K562 (cell line): ENCODE data around the gene COBLL1. TPM values are rescaled to one million over a fixed set of nuclear protein-coding genes. Genes with fewer than 3 reads are reported as not detected.

Experiments
- E2F8 ChIP-seq: fragments of 450-650 bp; IDR thresholded peaks from 2 replicates; pipeline ENCODE4 v1.7.1; 2018; ENCODE audit warnings: mild to moderate bottlenecking, low read depth; ENCODE audit not compliant: partially characterized antibody
- MYC ChIP-seq, 2 experiments: fragments of 250-450 bp in 1 of 2; sonication (Bioruptor Pico) in 1 of 2; IDR thresholded peaks; 2 replicates each; pipeline versions ENCODE4 v1.5.1 to v1.6.1; 2012 to 2021; ENCODE audit warnings: low read depth in 2 of 2, borderline replicate concordance in 1 of 2, improper control_type of control experiment in 1 of 2, low read length in 1 of 2, mild to moderate bottlenecking in 1 of 2, moderate library complexity in 1 of 2
- POLR2AphosphoS5 ChIP-seq: IDR thresholded peaks from 2 replicates; pipeline ENCODE4 v1.6.1; 2011; ENCODE audit warnings: mild to moderate bottlenecking, low read depth, low read length, moderate library complexity; ENCODE audit not compliant: control insufficient read depth, insufficient read depth
- polyA plus RNA-seq, 8 experiments: library from polyadenylated mRNA; depleted of rRNA in 4 of 8; stranded (reverse) in 5 of 8; unstranded in 3 of 8; fragments of >200 nt; fragmentation: Nextera tagmentation in 2 of 8; fragmentation: Illumina TruSeq in 1 of 8; extraction: Ambion mirVana in 2 of 8; extraction: Trizol in 1 of 8; gene quantifications; 2 replicates each; pipeline versions ENCODE4 v1.2.1 to v1.2.3, GENCODE V29; 2011 to 2014; ENCODE audit warnings: inconsistent platforms in 1 of 8, missing spikeins in 1 of 8
- total RNA-seq, 7 experiments: library from RNA; depleted of rRNA in 6 of 7; stranded (reverse); fragments of >200 nt in 6 of 7; fragmentation: Illumina TruSeq in 2 of 7; extraction: Trizol in 2 of 7; gene quantifications; 2 replicates each; pipeline versions ENCODE4 v1.2.1 to v1.2.3, GENCODE V29; 2011 to 2021; ENCODE audit warnings: low replicate concordance in 1 of 7
- TF ChIP-seq, protein P1 (sequence below): fragments of 250-450 bp; sonication (Bioruptor Pico); IDR thresholded peaks from 2 replicates; pipeline ENCODE4 v1.8.0; 2022; ENCODE audit warnings: moderate library complexity, mild to moderate bottlenecking, inconsistent platforms
- TF ChIP-seq, protein P2 (sequence below): fragments of 250-450 bp; sonication (Bioruptor Pico); IDR thresholded peaks from 2 replicates; pipeline ENCODE4 v1.9.0; 2021; ENCODE audit warnings: mild to moderate bottlenecking, inconsistent platforms

The COBLL1 gene
- total and polyA plus RNA-seq, 9 of the 15 experiments (the other 6 are each of a cell fraction or from before 2014, with no cell fraction given), result 0.07 to 1.6 (median 0.71) TPM

GRCh38 chr2:164756773-164757172, 84.8 kb downstream of the COBLL1 start (continued):
- TF ChIP-seq MYC (IDR thresholded peaks at IDR 0.05; ENCODE audit: low read depth, low read length), result no peak
- TF ChIP-seq MYC (CRISPR knock-in tag; IDR thresholded peaks at IDR 0.05; ENCODE audit: borderline replicate concordance, low read depth), result no peak
- TF ChIP-seq, protein P1, sequence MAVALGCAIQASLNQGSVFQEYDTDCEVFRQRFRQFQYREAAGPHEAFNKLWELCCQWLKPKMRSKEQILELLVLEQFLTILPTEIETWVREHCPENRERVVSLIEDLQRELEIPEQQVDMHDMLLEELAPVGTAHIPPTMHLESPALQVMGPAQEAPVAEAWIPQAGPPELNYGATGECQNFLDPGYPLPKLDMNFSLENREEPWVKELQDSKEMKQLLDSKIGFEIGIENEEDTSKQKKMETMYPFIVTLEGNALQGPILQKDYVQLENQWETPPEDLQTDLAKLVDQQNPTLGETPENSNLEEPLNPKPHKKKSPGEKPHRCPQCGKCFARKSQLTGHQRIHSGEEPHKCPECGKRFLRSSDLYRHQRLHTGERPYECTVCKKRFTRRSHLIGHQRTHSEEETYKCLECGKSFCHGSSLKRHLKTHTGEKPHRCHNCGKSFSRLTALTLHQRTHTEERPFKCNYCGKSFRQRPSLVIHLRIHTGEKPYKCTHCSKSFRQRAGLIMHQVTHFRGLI (CRISPR knock-in tag), result no peak
- TF ChIP-seq E2F8, result no peak
- TF ChIP-seq, protein P2, sequence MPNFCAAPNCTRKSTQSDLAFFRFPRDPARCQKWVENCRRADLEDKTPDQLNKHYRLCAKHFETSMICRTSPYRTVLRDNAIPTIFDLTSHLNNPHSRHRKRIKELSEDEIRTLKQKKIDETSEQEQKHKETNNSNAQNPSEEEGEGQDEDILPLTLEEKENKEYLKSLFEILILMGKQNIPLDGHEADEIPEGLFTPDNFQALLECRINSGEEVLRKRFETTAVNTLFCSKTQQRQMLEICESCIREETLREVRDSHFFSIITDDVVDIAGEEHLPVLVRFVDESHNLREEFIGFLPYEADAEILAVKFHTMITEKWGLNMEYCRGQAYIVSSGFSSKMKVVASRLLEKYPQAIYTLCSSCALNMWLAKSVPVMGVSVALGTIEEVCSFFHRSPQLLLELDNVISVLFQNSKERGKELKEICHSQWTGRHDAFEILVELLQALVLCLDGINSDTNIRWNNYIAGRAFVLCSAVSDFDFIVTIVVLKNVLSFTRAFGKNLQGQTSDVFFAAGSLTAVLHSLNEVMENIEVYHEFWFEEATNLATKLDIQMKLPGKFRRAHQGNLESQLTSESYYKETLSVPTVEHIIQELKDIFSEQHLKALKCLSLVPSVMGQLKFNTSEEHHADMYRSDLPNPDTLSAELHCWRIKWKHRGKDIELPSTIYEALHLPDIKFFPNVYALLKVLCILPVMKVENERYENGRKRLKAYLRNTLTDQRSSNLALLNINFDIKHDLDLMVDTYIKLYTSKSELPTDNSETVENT (CRISPR knock-in tag), result no peak
- no peak for TF ChIP-seq POLR2AphosphoS5
